Amniotic epithelial cell (primary cell): ENCODE measurements around the gene SEMA4F.
"Not testable (repeated sequence)": the region's sequence is repeated elsewhere in the genome, so short reads cannot be mapped to it uniquely, and the experiment has no call there.

Experiments used
- DNase-seq: peaks from one replicate; pipeline ENCODE4 v3.0.0-alpha.2; 2010; ENCODE audit warnings: low read depth

Gene SEMA4F, protein sequence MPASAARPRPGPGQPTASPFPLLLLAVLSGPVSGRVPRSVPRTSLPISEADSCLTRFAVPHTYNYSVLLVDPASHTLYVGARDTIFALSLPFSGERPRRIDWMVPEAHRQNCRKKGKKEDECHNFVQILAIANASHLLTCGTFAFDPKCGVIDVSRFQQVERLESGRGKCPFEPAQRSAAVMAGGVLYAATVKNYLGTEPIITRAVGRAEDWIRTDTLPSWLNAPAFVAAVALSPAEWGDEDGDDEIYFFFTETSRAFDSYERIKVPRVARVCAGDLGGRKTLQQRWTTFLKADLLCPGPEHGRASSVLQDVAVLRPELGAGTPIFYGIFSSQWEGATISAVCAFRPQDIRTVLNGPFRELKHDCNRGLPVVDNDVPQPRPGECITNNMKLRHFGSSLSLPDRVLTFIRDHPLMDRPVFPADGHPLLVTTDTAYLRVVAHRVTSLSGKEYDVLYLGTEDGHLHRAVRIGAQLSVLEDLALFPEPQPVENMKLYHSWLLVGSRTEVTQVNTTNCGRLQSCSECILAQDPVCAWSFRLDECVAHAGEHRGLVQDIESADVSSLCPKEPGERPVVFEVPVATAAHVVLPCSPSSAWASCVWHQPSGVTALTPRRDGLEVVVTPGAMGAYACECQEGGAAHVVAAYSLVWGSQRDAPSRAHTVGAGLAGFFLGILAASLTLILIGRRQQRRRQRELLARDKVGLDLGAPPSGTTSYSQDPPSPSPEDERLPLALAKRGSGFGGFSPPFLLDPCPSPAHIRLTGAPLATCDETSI

DNA sequence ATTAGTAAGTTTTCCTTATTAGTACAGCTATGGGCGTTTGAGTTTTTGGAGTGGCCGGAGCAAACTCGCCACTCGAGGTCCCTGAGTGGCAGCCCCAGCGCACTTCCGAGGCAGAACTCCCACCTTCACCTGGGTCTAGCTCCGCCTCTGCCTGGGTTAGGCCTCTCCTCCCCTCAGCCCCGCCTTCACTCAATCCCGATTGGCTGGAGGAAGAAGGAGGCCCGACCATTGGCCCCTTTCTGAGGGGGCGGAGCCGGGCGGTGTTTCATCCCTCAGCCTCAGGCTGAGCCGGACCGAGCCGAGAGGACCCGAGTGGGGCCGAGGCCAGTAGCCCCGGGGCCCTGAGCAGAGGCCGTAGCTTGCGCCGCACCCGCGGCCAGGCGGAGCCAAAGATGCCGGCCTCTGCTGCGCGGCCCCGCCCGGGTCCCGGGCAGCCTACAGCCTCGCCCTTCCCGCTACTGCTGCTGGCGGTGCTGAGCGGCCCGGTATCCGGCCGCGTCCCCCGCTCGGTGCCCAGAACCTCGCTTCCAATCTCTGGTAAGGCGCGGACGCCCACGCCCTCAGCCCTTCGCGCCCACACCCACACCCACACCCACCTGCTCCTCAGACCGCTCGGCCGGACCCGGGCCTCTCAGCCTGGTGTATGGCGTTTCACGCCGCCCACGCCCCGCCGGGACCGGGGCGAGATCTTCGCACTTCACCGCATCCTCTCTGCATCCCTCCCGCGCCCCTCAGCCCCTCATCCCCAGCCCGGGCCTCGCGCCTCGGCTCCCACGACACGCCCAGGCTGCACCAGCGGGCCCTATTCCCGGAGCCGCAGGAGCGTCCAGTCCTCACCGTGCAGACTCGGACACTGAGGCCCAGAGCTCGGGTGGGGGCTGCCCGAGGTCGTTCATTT is at the start of gene SEMA4F:
TSS of gene SEMA4F (plus strand) at position 263 of the 898 bp plus-strand sequence. CDS start at position 393, 130 bp downstream.
- peak; percentile 89 for DNase-seq

DNA sequence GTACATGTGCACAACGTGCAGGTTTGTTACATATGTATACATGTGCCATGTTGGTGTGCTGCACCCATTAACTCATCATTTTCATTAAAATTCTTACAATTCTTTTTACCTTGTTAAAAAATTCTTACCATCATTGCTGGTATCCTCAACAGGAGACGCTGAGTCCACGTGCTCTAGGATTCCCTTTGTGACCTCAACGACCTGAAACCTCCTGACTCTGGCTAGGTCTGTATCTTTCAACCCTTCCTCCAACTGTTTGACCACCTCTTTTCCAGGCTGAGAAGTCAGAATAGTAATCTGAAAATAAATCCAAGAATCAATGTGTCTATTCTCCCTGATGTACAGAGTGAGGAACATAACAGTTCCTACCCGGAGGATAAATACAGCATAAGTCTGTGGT is 47.1 kb upstream of the SEMA4F start:
- no peak for DNase-seq

DNA sequence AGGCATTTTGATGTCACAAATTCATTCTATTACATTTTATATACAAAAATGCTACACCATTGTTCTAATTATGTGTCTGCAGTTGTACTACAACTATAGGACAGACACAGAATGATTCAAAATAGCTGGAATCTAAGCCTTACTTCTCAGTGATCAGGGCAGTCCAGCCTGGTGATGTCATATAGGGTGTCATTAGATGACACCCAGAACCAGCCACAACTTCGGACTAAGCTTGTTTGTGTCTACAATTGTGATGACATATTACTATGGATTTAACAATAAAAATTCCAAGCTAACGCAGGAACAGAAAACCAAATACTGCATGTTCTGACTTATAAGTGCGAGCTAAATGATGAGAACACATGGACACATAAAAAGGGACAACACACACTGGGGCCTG is 36.9 kb upstream of the SEMA4F start:
- no peak for DNase-seq

DNA sequence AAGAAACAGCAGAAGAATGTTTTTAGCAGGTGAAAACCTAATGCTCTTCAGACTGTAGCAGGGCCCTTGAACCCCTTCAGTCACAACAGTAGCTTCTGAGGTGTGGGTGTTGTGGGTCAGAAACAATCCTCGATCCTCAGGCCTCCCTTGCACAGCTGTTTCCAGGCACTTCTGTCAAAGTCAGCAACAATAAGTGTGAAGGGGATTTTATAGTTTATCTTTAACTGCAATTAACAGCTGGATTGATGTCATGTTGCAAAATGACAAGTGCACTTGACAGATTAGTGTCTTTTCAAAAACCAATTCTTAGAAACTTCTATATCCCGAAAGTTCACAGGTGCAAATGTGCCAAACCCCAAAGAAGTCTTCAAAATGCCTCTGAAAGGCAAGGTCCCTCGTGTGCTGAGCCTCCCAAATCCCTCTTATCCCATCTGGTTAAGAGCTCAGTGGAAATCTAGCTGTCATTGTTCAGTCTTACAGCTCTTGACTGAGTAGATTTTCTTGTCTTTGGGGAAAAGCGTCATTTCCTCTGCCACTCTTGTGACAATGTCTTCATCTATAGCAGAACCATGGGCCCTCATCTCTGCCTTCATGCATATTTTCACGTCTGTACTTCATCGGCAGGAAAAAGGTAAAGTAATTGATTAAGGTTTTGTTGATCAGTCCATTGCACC is 35.5 kb upstream of the SEMA4F start:
- DNase-seq: no peak

DNA sequence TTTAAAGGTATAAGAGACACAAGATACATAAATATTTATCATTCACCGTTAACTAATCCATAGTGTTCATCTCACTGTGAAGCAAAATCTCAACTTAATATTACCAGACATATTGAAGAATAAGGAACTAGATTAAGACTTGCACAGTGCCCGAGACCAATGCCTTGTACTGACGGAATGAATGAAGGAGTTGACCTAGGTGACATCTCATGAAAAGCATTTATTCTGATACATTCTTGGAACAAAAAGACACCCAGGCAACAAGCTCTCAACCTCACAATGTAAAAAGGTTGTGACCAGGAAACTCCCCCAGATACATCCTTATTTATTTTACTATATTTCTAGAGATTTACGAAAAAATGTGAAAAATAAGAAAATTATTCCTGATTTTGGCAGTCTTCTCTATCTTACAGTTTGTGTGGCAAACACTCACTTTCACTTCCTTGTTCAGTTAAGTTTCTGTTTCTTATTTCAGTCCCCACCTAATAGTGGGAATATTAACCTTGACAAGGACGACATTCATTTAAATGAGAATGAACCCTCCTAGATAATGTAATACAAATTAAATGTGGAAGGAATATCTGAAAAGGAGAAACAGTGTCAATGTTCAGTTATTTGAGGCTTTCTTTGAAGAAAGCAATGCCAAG is 34.3 kb upstream of the SEMA4F start:
- no peak for DNase-seq

DNA sequence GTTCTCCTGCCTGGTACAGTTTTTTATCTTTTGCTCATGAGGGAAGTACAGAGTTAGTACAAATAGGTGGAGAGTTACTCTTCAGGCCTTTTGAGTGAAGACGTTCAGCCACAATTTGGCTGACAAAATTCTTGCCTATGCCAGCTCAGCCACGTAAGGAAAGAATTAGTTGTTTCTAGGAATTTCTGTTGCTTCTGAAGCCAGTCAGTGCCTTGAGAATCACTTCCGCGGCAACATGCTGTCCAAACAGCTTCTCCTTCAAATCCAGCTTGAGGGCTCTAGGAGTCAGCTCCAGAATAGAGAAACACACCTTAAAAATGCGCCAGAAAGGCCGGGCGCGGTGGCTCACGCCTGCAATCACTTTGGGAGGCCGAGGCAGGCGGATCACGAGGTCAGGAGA is 33.4 kb upstream of the SEMA4F start:
- DNase-seq: no peak

DNA sequence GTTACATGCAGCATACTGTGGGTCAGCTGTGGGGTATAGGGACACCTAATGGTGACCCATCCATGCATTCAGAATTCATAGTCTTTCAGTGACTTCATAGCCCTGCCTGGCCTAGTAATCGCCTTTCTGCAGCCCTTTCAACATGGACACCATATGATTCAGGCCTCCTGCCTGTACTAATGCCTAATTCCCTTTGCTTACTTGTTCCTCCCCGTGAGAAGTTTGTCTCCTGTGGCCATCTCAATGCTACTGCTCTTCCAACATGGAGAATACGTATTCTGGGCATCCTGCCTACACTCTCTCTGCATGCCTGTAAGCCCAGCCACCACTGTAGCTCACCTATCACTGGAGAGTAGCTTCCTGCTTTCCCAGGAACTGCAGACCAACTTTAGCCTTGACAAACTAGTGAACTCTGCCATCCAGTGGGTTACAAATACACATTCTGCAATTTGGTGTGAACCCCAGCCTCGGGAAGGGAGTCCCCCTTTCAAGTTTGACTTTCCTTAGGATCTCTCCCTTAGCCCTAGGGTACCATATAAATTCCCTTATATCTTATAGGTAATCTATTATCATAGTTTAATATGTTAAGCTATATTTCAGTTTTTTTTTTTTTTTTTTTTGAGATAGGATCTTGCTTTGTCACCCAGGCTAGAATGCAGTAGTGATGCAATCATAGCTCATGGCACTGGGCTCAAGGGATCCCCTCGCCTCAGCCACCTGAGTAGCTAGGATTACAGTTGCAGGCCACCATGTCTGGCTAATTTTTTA is 28.2 kb upstream of the SEMA4F start:
- DNase-seq: no peak

DNA sequence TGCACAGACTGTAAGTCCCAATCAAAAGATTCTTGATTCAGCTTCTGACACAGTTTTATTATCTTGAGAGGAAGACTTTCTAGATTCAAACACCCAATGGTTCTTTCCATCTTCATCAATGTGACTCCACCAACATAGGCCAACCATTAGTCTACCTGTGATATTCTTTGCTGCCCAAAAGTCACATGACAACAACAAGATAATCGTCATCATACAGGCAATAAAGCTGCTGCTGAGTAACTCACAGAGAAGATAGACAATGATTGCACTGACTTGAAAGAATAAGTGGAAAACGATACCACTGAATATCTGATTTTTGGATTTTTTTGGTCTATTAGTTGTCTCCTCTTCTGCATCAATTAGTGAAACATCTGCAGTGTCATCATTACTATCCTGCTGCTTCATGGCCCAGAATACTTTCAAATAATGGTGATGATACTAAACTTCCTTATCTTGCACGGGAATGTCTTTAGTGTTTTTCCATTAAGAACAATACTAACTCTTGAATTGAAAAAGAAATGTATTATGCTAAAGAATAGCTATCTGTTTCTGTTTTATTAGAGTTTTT is 25.4 kb upstream of the SEMA4F start:
- DNase-seq: no peak

DNA sequence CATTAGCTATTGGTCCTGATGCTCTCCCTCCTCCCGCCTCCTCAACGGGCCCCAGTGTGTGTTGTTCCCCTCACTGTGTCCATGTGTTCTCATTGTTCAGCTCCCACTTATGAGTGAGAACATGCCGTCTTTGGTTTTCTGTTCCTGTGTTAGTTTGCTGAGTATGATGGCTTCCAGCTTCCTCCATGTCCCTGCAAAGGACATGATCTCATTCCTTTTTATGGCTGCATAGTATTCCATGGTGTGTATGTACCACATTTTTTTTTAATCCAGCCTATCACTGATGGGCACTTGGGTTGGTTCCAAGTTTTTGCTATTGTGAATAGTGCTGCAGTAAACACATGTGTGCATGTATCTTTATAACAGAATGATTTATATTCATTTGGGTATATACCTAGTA is 23.6 kb upstream of the SEMA4F start:
- DNase-seq: not testable (repeated sequence)

DNA sequence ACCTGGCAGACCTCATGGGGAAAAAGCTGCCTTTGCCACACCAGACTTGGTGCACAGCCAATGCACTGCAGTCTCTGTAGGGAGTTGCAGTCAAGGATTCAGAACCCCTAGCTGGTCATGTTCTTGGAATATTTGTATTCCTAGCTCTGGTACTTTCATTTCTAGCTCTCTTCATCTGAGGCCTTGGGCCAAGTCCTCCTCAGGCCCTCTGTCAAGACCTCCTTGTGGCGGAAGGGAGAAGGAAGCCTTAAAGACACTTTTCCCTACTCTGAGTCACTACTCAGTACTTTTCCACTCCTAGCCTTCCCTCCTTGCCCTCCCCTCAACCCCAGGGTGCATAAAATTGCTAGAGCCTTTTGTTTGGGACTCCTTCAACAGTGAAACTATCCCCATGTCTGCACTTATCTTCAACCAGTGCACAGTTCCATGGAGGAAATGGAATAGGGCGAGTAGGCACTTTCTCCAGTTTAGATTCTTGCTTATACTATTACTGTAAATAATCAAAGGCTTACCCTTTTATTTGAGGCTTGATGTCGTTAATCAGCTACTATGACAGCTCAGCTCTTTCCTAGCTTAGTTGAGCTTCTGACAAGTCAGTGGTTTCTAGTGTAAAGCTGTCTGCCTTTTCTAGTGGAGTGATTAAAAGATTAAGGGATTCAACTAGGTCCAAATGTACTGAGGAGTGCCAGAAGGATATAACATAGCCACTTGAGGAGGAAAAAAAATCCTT is 21.7 kb upstream of the SEMA4F start:
- DNase-seq: peak; percentile 16

DNA sequence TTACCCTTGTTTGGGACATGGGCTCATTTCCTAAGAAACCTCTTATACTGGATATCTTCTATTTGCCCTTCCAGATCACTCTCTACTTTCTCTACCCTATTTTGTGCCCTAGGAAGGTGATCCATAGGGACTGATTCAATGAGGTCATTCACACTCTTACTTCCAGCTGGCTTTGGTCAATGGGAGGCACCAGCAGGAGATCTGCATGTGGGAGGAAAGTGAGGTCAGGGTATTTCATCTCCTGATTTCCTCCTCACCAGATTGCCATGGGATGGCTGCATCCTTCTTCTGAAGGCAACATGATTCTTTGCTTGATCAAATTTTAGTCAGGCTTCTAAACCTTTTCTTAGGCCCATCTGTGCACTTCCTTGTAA is 21.1 kb upstream of the SEMA4F start:
- no peak for DNase-seq

DNA sequence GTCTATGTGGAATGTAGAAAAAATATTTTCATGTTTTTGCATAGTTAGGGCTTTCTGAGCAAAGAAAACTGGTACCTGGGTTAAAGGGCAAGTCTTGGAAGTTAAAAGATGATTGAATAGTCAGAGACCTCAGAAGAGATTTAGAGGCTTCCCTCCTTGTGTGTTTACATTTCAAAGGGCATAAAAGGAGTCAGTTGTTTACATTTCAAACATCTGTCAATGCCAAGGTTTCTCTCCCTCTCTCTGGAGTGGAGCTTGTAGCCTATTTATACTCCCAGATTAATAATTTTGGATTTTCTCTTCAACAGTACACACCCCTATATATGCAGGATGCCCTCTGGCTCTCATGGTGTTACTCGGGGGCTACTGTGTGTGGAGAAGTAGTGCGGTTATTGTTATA is 14.5 kb upstream of the SEMA4F start:
- DNase-seq: no peak

DNA sequence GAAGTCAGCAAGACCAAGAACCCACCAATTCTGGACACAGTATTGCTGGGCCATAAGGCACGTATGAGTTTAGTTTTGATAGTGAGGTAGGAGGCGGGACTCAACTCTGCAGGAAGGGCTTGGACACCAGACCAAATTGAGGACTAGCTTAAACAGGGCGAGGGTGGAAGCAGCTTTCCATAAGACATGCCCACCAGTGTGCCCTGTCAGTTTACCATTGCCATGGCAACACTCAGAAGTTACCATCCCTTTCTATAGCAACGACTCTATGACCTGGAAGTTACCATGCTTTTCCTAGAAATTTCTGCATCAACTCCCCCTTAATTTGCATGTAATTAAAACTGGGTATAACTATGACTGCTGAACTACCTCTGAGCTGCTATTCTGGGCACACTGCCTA is 8.7 kb upstream of the SEMA4F start:
- no peak for DNase-seq

DNA sequence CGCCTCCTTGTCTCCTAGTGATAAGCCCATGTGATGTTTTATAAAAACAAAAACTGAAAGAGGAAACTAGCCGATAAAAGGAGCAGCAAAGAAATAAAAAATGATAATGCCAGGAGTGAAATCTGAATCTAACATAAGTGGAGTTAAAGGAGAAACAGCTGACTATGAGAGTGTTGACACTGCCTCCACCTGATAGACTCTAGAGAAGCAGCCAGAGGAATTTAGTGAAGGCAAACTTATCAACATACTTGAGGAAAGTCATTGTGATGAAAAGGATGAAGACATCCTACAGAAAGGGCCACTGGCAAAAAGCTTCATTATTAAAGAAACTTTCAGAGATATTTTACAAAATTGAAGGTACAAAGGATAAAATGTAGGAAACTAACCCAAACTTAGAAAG is 7.8 kb upstream of the SEMA4F start:
- DNase-seq: no peak

DNA sequence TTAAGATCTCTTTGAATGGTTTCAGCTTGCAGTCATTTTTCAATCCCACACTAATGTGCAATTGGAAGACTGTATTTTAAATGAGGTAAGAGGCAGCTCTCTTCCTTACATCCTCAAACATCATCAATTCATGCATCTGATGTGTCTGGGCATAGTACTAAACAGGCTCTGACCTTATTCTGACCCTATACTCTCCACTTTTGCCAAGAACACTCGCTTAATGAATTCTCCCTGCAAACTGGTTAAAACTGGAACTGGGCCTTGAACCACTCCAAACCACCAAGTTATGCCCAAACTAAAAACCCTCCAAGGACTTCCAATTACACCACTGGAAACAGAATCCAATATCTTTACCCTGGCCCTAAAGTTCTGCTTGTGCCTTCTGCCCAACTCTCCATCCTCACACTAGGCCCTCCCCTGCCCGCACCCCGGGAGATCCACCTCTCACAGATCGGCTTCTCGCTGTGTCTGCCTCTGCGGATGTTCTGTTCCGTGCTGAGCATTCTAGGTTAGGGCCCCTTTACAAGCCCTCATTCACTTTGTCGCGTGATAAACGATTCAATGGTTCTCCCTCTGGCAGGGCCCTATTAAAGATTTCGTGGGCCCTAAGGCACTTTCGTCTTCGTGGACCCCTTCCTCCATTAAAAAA is 7.1 kb upstream of the SEMA4F start:
- no peak for DNase-seq

DNA sequence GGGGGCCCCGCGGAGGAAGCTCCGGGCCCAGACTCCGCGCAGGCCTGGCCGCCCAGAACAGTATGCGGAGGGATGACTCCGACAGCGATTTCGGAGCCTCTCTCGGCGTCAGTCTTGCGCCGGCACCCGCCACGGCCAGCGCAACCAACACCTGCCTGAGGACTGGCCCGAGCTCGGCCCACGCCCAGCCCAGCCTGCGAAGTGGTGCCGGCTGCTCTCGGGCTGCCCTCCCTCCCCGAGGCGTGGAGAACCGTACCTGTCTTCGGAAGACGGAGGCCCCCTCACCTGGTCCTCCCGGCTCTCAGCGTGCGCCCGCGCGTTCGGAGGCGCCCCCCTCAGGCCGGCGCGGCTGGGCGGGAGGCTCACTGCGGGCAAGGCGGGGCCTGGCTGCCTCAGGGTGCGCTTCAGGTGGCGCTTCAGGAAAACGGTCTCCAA is 6.0 kb upstream of the SEMA4F start, which contains the start of gene M1AP:
TSS of gene M1AP (minus strand) at position 322 of the 435 bp plus-strand sequence. CDS start 8,055 bp downstream, outside the sequence.
- DNase-seq: no peak

DNA sequence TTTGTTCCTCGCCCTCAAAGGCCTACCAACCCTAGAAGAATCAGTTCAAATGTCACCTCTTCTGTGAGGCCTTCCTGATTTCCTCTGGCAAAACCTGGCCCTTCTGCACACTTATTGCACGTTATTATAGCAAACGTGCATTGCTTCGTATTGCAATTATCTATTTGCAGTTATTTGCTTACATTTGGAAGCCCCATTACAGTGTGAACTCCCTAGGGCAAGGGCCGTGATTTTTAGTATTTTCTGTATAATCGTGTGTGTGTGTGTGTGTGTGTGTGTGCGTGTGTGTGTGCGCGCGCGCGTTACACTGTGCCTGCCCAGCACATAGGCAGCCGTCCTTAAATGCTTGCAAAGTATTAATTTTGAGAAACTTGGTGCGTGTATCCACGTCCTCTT is 460 bp upstream of the SEMA4F start:
- DNase-seq: no peak

DNA sequence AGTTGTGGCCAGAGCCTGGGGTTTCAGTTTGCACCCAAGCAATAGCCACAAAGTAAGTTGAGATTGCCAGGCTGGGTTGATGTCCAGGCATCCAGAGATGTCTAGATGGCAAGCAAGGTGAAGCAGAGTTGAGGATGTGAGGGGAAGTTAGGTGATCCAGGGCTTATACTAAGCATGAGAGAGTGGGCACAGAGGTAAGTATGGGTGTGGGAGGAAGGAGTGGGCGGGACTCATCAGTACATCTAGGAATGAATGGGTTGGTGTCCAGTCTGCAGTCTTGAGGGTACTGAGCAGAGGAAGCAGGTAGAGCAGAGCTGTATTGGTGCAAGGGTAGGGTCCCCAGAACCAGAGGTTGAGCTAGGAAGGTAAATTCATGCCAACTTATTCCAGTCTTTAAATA is 1.5 kb downstream of the SEMA4F start:
- no peak for DNase-seq

DNA sequence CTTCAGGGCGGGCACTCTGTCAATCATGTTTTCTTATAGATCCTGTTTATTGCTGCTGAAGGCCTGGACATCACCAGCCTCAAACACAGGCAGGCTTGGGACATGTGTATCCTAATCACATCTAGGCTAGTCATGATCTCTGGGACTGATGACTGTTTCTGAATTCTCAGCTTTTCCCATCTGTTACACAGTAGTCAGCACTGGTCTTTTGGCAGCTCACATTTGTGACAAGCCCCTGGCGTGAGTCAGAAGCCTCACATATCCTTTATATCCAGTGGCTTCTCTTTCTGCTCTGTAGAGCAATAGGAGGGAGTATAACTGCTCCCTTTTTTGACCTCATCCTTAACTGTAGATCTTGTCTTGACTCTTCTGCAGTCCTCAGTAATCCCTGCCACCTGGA is 4.5 kb downstream of the SEMA4F start:
- DNase-seq: peak; percentile 39
